NCI-H226 (cell line): ENCODE data around the gene BFSP2.
"Not testable (repeated sequence)": the region's sequence is repeated elsewhere in the genome, so short reads cannot be mapped to it uniquely, and the experiment has no call there.

Experiments used
- DNase-seq: peaks from one replicate; pipeline ENCODE4 v3.0.0-alpha.2; 2015

BFSP2 gene

DNA sequence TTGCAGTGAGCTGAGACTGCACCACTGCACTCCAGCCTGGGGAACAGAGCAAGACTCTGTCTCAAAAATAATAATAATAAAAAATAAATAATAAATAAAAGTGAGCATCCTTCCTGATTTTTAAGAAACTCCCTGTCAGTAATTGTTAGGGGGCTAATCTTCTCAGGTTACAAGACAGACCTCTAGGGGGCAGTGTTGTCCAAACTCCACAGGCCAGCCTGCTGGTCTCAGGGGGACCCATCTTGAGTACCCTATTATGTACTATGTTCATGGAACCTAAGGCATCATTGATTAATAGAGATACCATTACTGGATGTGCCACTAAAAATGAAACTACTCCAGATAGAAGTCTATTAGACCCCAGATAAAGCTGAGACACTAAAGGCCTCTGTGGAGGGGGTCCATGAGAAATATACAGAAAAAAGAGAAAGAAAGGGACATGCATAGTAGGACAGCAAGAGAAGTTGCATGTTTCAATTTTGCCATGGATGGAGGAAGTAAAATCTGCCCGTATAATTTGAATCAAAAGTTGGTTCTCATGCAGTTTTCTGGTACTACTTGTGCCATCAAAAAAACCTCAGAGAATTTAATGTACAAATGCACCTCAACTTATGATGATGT, 88.2 kb downstream of the BFSP2 start:
- DNase-seq, result no peak

GRCh38 chr3:133488785-133489367, 89.0 kb downstream of the BFSP2 start:
- peak; percentile 68 for DNase-seq

DNA sequence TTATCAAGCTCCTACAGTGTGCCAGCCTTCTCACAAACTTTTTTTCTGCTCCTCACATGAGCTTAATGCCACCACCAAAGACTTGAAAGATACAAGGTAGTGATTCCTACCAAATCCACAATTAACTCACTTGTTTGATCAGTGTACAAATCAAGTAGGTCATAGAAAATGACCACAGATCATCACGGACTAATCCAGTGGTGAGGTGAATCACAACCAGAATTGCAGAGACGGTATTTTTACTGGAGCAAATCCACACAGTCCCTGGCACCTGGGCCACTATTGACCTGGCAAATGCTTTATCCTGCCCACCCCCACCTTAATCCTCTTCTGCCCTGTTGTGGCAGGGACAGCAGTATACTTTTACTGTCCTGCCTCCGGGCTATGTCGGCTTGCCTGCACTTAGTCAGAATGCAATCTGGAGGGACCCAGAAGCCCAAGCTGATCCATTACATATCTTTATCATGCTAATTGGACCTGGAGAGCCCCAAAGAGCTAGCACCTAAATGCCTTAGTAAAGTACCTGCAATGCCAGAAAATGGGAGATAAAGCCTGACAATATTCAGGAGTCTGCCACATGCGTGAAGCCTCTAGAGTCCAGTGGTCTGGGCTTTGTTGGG, 89.7 kb downstream of the BFSP2 start:
- no peak for DNase-seq

DNA sequence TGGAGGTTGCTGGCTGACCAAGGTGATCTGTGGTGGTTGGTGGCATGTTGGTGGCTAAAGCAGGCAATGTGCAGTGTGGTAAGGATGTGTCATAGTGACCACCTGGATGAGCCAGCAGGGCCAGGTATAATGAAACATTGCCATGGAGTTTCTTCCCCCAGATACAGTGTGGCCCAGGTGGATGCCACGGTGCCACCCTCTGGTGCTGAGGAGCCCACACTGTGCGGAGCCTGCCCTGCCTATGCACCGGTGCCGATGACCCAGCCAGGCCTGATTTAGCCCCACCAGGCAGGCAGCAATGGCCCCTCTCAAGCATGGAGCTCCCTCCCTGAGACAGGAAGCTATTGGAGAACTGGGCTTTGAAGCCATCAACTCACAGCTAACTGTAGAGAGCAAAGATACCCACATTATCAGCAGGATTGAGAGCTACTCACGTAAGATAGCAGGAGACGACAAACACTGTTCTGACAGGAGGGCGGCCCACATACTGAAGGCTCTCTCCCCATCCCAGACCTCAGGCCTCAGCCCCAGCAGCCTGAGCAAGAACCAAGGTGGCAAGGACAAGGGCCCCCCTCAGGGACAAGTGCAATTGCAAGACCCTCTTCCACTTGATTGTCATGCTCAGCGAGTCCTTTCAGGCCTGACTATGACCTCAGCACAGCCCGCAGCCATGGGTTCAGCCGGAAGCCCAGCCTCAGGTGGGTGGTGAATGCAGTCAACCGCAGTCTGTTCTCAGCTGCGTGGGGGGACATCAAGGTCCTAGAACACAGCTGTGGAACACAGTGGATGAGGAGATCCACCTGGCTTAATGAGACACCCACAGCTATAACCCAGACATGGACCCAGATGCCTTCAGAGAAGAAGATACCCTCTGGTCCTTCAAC, 90.9 kb downstream of the BFSP2 start:
- no peak for DNase-seq

DNA sequence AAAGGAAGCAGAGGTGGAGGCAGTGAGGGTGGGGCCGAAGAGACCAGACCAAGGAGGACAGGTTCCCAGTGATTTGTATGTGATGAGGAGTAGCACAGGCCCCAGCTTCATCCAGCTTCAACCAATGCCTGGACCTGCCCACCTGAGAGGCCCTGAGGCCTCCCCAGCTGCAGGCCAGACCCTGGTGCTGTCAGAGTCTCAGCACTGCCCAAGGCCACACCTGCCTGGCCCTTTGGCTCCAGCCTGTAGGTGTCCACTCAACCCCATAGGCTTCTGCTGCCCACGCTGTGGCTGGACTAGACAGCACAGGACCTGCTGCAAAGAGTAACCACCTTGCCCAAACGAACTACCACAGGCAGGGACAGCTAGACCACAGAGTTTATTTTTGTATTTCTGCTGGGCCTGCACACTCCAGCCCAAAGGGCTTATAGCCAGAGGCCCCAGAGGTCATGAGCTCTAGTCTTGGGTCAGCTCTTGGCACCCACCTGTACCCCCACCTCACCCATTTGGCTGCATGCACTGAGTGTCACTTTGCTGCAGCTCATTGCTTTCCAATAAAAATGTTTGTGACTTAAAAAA, 91.7 kb downstream of the BFSP2 start:
- no peak for DNase-seq

DNA sequence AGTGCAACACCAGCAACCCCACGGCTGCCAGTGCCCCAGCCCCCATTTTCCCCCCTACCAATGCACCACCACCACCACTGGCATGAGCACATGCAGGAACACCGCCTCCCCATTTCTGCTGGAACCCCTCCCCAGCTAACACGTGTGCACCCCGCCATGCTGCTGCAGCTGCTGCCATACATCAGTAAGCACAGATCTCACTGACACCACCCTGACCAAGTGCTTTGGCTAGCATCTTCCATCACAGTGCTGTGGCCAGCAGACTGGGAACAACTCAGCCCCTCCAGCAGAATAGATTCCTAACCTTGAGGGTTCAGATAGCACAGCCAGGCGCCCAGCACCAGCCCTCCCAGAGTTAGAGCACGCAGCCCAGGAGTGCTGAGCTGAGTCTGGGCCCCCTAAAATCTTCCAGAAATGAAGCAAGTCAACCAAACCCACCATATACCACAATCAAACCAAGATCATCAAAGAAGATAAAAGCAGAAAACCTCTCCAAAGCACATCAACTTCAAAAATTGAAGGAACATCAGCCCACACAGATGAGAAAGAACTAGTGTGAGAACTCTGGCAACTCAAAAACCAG, 92.4 kb downstream of the BFSP2 start:
- DNase-seq, result no peak

- DNase-seq, result no peak
Observed at GRCh38 chr3:133494469-133494868, 94.6 kb downstream of the BFSP2 start.

GRCh38 chr3:133502542-133502941, 102.7 kb downstream of the BFSP2 start:
- DNase-seq, result not testable (repeated sequence)

DNA sequence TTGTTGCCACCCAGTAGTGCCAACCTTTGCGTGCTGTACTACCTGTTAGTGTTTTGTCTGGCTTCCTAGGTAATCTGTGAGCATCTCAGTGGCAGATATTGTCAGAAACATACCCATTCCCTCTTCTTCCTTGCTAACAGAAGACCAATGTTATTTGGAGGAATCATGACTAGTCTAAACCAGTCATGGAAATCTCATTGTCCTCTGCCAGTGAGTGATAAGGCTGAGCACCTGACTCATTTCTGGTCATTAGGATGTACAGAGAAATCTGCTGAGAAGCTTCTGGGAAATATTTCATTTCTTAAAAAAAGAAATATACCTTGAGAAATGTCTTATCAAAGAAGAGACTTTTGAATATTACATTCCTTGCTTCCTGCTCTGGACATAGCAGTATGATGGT, 103.6 kb downstream of the BFSP2 start:
- no peak for DNase-seq

DNA sequence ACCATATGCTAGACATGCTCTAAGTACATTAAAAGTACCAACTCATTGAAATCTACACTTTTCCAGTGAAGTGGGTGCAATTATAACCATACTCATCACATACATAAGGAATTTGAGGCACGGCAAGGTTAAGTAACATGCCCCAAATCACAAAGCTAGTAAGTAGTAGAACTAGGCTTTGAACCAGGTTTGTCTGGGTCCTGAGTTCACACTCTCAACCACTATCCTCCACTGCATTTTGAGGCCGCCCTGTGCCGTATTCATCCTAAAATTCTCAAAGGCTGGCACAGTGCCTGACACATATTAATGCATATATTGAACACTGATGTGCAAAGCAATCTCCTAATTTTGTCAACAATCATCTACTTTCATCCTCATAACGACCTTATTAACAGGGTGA, 104.9 kb downstream of the BFSP2 start:
- no peak for DNase-seq

- DNase-seq, result no peak
Observed at GRCh38 chr3:133505813-133506212, 106.0 kb downstream of the BFSP2 start.

GRCh38 chr3:133506215-133506901, 106.5 kb downstream of the BFSP2 start:
- DNase-seq, result no peak

- DNase-seq, result no peak
Observed at GRCh38 chr3:133509488-133509887, 109.6 kb downstream of the BFSP2 start.

DNA sequence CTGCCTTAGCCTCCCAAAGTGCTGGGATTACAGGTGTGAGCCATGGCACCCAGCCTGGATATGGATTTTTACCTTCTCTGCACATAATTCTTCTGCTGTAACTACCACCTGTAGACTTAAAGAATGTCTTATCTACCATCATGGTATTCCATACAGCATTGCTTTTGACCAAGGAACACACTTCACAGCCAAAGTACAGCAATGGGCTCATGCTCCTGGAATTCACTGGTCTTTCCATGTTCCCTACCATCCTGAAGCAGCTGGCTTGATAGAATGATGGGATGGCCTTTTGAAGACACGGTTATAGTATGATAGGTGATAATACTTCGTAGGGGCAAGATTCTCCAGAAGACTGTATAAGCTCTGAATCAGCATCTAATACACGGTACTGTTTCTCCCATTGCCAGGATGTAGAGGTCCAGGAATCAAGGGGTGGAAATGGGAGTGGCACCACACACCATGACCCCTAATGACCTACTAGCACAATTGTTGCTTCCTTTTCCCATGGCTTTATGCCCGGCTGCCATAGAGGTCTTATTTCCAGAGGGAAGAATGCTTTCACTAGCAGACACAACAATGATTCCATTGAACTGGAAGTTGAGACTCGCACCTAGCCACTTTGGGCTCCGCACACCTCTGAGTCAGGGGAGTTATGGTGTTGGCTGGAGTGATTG, 112.7 kb downstream of the BFSP2 start:
- DNase-seq, result no peak

DNA sequence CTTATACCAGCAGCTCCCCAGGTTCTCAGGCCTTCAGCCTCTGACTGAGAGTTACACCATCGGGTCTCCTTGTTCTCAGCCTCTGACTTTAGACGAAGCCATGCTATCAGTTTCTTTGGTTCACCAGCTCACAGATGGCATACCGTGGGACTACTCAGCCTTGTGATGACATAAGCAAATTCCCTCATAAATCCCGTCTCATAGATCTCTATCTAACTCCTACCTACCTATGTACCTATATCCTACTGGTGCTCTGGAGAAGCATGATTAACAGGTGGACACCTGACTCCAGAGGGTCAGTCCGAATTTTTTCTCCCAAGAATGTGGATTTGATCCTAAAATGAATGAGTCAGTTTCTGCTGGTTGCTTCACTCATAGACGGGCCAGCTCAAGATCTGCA, 114.6 kb downstream of the BFSP2 start:
- DNase-seq, result no peak

- no peak for DNase-seq
Observed at GRCh38 chr3:133515127-133515526, 115.3 kb downstream of the BFSP2 start.

DNA sequence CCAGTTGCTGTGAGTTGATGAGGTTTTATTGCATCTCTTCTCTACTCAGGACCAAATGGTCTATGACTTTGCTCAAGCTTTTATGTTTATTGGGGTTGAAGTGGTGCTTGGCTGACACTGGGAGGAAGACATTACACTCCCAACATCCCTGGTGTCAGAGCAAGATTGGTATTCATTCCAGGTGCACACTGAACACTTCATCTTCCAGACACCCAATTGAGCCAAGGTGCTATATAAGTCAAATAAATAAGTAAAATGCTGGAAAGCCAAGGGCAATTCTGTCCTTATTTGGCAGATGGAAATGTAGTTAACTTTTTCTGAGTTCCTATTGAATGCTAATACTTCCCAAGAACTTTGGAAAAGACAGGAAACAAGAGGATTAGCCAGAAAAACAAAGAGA, 120.4 kb downstream of the BFSP2 start:
- DNase-seq, result no peak

GRCh38 chr3:133520938-133521337, 121.1 kb downstream of the BFSP2 start:
- DNase-seq, result peak; percentile 24

DNA sequence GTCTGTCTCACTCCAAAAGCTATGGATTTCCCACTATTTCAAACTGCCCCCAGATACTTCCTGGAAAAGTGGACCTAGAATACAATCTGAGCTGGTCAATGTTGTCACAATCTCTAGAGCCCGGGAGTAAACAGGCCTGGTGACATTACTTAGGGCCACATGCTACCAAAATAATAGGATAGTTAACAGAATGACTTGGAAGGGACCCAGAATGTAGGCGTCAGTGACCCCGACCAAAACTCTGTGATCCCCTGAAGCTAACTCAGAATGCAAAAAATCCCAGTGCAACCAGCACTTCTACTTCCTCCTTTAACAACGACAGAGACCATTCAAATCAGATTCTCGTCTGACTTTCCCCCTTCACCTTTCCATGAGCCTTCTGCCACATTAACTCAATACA, 122.1 kb downstream of the BFSP2 start:
- DNase-seq, result no peak

- DNase-seq, result not testable (repeated sequence)
Observed at GRCh38 chr3:133523758-133524157, 123.9 kb downstream of the BFSP2 start.
